Stimulated activated CD4-positive, alpha-beta T cell treated with anti-CD3 and anti-CD28 coated beads, Interleukin-12 subunit alpha, Interleukin-12 subunit beta, amount 100 ng/mL, for 48 hours (primary cell): ENCODE results near the gene NEUROD1.

Experiments
- DNase-seq, 3 donors: peaks; one replicate each; pipeline ENCODE4 v3.0.0-alpha.2; 2020; ENCODE audit warnings: low read depth in 2 of 3, low spot score in 1 of 3

NEUROD1 gene

DNA sequence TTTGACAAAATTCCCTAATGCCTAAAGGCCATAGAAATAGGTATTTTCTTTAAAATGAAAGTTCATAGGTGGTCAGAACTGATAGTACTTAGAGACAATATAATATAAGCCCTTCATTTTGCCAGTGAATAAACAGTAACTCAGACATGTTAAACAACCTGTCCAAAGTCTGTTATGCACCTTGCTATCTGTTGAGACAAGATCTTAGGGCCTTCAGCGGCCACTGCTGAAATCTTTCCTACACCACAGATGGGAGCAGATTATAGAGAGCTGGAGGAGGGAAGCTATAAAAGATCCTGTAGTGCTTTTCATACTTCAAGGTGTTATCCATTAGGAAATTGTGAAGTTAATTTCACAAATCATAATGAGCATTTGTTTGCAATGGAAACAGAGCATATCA, 37.2 kb downstream of the NEUROD1 start:
- DNase-seq = no peak

DNA sequence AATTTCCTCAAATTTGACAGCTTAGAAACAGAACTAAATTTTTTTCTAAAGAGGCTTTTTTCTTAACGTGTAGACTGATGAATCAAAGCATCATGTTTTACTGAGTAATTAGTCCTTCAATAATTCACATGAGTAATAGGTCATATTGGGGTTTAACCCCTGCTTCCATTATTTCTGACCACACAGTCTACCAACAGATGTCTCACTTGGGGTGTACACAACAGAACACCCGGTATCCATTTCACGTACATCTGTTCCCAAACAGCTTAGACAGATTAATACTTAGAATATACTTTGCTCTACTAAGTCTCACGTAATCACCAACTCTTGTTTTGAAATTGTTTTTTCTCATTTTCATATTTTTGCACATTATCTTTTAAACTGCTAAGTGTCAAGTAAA, 38.2 kb downstream of the NEUROD1 start:
- DNase-seq = no peak

DNA sequence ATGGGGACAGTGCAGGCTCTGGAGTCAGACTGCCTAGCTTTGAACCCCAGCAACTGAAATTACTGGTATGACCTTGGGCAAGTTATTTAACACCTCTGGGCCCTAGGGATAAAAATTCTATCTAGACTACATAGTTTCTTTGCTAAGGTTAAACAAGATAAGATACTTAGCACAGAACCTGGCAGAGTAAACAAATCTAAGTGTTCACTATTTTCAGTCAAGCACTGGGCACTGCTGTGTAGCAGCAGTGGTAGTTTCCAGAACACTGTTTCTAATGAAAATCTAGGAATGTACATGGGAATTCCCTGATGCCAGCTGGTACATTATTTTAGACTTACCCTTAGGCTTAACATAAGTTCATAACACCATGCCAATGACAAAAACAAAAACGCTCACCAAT, 40.6 kb downstream of the NEUROD1 start:
- no peak for DNase-seq

DNA sequence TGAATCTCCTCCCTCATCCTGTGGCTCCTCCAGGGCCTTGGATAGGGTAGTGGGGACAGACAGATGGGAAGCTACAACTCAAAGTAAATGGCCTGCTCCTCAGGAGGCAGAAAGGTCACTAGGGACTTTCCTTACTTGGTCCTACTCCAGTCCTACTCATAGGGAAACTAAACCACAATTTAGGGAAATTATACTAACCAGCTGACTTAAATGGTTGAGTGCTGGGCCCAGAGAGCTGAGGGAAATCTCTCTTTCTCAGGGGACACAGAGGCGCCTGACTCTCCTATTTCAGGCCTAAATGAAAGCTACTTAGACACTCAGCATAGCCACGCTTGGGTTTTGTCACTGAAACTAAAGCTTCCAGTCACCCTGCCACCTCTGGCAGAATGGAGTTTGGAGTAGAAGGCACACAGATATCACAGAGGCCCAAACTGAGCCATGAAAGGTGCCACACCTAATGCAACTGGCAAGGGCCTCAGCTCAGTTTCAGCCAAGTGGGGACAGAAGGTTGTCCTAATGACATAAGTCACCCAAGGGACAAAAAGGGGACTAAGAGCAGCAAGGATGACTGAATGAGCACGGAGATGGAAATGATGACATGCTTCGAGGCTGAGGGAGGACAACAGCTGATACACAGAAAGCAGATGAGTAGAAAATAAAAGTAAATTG, 47.5 kb downstream of the NEUROD1 start:
- DNase-seq = no peak

DNA sequence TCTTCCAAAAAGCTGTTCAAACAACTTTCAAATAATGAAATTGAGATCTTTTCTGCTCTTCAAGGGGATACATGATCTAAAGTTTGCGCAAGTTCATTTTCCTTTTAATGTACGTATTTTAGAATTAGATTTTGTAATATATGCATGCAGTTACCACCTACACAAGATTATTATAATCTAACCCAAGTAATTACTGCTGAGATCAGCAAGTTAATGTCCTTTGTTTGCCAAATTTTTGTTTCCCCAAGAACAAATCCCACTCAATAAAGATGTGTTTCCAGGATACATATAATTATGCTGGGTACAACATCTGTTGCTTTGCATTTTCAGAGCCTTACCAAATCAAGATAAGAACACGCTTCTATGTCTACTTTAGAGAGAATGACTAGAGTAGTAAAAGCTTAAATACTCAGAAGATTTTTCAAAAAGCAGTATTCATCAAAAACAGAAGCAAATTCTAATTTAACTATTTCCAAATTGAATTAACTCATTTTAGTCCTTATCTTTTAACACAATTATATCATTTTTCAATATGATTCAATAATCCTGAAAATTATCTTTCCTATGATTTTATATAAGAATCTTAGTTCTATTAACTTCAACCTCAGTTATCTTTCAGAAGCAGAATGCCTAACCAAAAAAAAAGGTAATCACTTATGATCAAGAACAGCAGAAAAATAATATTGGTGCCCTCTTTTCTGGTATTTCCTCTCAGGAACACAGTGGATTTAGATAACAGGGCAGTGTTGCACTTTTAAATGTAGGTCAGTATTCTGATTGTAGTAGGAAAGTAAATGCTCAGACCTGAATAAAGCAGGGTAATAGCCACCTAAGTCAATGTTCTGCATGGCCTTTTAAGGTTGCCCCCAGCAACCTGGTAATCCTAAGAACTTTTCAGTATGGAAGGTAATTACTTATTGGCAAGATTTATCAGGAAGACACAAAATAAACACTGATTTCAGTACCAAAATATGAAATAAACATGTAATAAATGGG, 51.4 kb downstream of the NEUROD1 start:
- DNase-seq = no peak

DNA sequence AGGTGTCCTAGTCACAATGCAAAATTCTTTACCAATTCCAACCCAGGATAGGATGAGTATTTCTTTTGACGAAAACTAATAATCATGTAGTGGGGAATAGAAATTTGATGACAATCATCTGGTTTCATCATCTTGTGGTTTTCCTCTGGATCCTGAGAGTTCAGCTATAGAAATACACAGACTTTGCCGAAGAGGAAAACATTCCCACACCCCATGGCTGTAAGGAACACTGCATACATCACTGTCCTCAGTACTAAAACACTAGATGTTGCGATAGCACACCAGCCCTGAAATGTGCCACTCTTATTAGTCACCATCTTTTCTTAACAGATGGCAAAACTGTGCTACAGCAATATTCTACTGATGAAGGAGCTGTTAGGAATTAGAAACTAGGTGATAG, 52.8 kb downstream of the NEUROD1 start:
- DNase-seq = no peak

DNA sequence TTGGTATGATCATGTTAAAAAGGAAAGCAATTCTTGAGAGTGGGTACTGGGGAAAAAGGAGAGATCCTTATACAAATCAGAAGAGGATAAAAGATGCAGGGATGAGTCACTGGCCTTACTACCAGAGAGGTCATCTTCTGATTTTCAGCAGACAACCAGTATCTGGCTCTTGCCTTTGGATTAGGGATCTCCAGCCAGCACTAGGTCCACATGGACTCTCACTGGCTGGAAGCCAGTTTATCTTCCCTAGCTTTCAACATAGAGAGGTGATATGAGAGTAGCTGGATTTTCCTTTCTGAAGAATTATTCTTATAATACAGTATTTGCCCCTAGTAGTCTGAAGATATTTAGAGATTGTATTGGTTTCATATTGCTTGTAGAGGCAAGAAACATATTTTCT, 53.6 kb downstream of the NEUROD1 start:
- no peak for DNase-seq
